ENCODE results near the gene ZNHIT2.

- no peak for TF ChIP-seq CTCF (IDR thresholded peaks at IDR 0.05)
- TF ChIP-seq EZH2 (IDR thresholded peaks at IDR 0.05) = no peak
Observed at GRCh38 chr11:65132238-65132987, 14.9 kb upstream of the ZNHIT2 start.
